ENCODE data around the gene FAM53C.

GRCh38 chr5:138331449-138332368 lies 6.4 kb upstream of the FAM53C start, which contains the start of gene CDC25C:
- TF ChIP-seq CTCF (conservative IDR thresholded peaks at IDR 0.05; ENCODE audit: low read length): no peak
- TF ChIP-seq EZH2phosphoT487 (IDR thresholded peaks at IDR 0.05; ENCODE audit: borderline replicate concordance): no peak
